ENCODE data around the gene SYNGR4.
A peak's percentile ranks its signal among the peaks of the same experiment; 100 is the strongest.

The SYNGR4 gene

DNA sequence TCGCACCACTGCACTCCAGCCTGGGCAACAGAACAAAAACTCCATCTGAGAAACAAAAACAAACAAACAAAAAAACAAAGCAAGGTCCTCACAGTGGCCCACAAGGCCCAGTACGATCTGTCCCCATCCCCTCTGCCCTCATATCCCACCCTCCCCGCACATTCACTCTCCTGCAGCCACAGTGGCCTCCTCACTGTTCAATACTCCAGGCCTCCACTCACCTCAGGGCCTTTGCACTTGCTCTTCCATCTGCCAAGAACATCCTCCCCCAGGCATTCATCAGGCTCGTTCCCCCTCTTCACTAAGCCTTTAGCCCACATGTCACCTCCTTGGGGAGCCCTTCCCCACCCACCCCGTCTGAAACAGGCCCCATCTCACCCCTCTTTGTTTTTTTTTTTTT is 5.0 kb upstream of the SYNGR4 start:
- no peak for DNase-seq (ENCODE audit: low read depth in 2 of 2)
- no peak overlapping the region for H3K4me3 ChIP-seq (replicated peaks in 1 of 2; ENCODE audit: low read depth in 2 of 2, low read length in 2 of 2)
- TF ChIP-seq, protein P1, sequence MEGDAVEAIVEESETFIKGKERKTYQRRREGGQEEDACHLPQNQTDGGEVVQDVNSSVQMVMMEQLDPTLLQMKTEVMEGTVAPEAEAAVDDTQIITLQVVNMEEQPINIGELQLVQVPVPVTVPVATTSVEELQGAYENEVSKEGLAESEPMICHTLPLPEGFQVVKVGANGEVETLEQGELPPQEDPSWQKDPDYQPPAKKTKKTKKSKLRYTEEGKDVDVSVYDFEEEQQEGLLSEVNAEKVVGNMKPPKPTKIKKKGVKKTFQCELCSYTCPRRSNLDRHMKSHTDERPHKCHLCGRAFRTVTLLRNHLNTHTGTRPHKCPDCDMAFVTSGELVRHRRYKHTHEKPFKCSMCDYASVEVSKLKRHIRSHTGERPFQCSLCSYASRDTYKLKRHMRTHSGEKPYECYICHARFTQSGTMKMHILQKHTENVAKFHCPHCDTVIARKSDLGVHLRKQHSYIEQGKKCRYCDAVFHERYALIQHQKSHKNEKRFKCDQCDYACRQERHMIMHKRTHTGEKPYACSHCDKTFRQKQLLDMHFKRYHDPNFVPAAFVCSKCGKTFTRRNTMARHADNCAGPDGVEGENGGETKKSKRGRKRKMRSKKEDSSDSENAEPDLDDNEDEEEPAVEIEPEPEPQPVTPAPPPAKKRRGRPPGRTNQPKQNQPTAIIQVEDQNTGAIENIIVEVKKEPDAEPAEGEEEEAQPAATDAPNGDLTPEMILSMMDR (IDR thresholded peaks at IDR 0.05; ENCODE audit: low read depth, low read length): no peak

DNA sequence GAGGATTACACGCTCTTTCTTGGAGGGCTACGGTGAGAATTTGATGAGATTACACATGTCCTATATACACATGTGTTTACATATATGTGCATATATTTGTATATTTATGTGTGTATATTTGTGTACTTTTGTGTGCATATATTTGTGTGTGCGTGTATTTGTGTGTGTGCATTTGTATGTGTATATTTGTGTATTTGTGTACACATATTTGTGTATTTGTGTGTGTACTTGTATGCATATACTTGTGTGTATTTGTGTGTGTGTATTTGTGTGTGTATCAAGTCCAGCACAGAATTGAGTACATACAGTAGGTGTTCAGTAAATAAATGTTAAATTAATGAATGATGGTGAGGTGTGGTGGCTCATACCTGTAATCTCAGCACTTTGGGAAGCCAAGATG is 2.3 kb upstream of the SYNGR4 start:
- TF ChIP-seq, protein P1 (IDR thresholded peaks at IDR 0.05; ENCODE audit: low read depth, low read length): no peak
- H3K4me3 ChIP-seq (replicated peaks in 1 of 2; ENCODE audit: low read depth in 2 of 2, low read length in 2 of 2): no peak overlapping the region
- DNase-seq (ENCODE audit: low read depth in 2 of 2): no peak

DNA sequence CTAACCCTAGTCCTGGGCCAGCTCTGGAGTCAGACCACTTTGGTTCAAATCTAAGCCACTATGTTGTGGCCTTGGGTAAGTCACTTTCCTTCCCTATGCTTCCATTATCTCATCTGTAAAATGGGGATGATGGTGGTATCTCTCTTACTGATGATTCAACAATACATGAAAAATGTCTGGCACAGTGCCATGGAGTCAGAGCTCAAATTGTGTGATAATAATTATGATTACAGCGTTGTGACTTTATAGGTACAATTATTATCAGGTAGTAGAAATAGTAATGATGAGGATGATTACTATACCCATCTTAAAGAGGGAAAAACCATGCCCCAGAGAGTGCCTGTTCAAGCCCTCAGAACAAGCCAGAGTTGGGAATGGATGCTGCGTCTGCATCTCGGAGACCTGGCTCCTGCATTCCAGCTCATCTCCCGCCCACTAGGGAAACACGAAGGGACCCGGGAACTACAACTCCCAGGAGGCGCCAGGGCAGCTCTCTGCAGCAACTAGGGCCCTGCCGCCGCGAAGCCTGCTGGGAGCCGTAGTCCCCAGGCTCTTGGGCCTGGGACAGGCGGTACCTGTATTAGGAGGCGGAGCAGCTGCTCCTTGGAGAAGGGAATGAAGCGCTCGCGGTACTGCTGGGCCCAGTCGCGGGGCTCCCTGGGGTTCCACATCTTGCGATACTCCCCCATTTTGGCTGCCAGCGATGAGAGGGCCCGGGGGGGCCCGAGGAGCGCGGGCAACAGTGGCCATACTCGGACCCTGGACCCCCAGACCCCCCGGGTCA is 1.3 kb upstream of the SYNGR4 start:
- TF ChIP-seq, protein P1 (IDR thresholded peaks at IDR 0.05; ENCODE audit: low read depth, low read length): no peak
- DNase-seq (ENCODE audit: low read depth in 2 of 2): peak; percentile 94 to 97
- peak overlapping the region; percentile 63 to 67 for H3K4me3 ChIP-seq (replicated peaks in 1 of 2; ENCODE audit: low read depth in 2 of 2, low read length in 2 of 2)

DNA sequence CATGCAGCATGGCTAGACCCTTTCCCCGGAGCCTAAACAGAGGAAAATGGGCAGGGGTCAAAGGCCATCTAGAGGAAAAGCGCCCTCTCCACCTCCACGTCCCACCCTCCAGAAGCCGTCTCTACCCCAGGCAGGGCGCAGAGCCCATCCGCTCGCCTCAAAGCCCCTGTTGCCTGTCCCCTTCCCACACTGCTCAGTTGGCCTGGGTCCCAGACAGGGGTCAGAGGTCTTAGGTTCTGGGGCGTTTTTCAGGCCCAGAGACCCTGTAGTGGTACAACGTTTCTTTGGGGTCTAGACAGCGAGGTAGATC is 712 bp upstream of the SYNGR4 start:
- TF ChIP-seq, protein P1 (IDR thresholded peaks at IDR 0.05; ENCODE audit: low read depth, low read length): no peak
- DNase-seq (ENCODE audit: low read depth in 2 of 2): no peak
- H3K4me3 ChIP-seq (replicated peaks in 1 of 2; ENCODE audit: low read depth in 2 of 2, low read length in 2 of 2): peak overlapping the region; percentile 63 to 67

DNA sequence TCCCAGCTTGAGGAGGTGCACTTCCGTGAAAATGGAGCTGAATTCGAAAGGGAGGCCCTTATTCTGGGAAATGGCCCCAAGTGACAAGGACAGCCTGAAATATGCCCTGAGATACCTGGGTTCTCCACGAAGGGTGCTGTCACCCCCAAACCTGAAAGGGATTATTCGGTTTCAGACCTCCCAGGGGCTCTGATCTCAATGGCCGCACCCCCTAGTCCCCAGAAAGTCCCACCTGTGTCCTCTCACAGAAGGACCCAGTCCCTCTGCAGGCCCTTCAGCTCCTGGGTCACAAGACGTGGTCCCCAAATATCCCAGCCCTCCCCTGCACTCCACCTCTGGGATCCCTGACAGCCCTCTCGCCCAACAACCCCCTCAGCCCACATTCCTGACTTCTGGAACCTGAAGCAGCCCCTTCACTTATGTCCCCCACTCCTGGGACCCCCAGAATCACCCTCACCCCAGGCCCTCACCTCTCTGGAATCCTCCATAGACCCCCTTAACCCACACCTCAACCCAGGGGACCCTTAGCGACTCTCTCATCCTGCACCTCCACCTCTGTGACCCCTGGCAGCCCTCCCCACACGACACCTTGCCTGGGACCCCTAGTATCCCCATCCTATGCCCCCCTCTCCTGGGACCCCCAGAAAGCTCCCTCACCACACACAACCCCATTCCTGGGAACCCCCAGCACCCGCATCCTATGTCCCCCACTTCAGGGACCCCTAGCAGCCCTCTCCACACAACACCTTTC is 606 bp downstream of the SYNGR4 start:
- TF ChIP-seq, protein P1 (IDR thresholded peaks at IDR 0.05; ENCODE audit: low read depth, low read length): no peak
- DNase-seq (ENCODE audit: low read depth in 2 of 2): no peak
- H3K4me3 ChIP-seq (replicated peaks in 1 of 2; ENCODE audit: low read depth in 2 of 2, low read length in 2 of 2): peak overlapping the region; percentile 36

DNA sequence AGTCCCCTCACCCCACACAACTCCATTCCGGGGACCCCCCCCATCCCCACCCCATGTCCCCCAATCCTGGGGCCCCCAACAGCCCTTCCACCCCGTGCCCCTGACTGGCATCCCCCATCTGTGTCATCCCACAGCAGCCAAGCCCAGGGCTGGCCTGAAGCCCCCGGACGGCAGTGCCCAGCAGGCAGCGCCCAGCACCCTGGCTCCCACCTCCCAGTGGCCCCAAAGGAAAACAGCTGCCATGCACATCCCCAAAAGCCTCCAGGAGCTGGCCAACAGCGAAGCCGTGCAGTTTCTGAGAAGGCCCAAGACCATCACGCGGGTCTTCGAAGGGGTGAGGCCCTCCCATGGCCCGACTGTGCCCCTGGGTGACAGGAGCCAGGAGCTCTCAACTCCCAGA is 1.4 kb downstream of the SYNGR4 start:
- no peak for DNase-seq (ENCODE audit: low read depth in 2 of 2)
- TF ChIP-seq, protein P1 (IDR thresholded peaks at IDR 0.05; ENCODE audit: low read depth, low read length): no peak
- no peak overlapping the region for H3K4me3 ChIP-seq (replicated peaks in 1 of 2; ENCODE audit: low read depth in 2 of 2, low read length in 2 of 2)
